WTC11 (cell line): ENCODE data around the gene CEBPG. TPM values are rescaled to one million over a fixed set of nuclear protein-coding genes. Genes with fewer than 3 reads are reported as not detected.
A peak's percentile ranks its signal among the peaks of the same experiment; 100 is the strongest.

Experiments used
- ATAC-seq: fragments of 200-7000 bp; cut with Tn5 transposase; 2 replicates; pipeline ENCODE4 v1.10.0; 2021; ENCODE audit warnings: mild to moderate bottlenecking, moderate library complexity
- CTCF ChIA-PET: fragments of 300-600 bp; sonication (Branson Sonifier 250); formaldehyde crosslinking; loops from one replicate; lab custom pipeline; 2021; ENCODE audit warnings: antibody characterized with exemption; lab: Charles Lee
- POLR2A ChIA-PET: fragments of 350-600 bp; sonication (Branson Sonifier 250); formaldehyde crosslinking; loops from one replicate; lab custom pipeline; 2021; ENCODE audit warnings: antibody characterized with exemption; lab: Charles Lee
- DNase-seq: peaks from one replicate; pipeline ENCODE4 v3.0.0; 2021; ENCODE audit warnings: low spot score
- H3K27ac Mint-ChIP-seq: 2 replicates; pipeline ENCODE4 v1.8.0; 2021; ENCODE audit warnings: mixed read lengths
- H3K27me3 Mint-ChIP-seq: 2 replicates; pipeline ENCODE4 v1.8.0; 2021; ENCODE audit warnings: low read depth, mild to moderate bottlenecking, moderate library complexity, mixed read lengths
- H3K36me3 Mint-ChIP-seq: 2 replicates; pipeline ENCODE4 v1.8.0; 2021; ENCODE audit warnings: mixed read lengths
- H3K4me1 Mint-ChIP-seq: 2 replicates; pipeline ENCODE4 v1.8.0; 2022; ENCODE audit warnings: mixed read lengths
- H3K4me3 Mint-ChIP-seq: 2 replicates; pipeline ENCODE4 v1.8.0; 2021; ENCODE audit warnings: mild to moderate bottlenecking, moderate library complexity, mixed read lengths
- H3K9me3 Mint-ChIP-seq: 2 replicates; pipeline ENCODE4 v1.8.0; 2021; ENCODE audit warnings: mixed read lengths
- AR ChIP-seq: fragments of 250-450 bp; sonication (Bioruptor Pico); IDR thresholded peaks from 2 replicates; pipeline ENCODE4 v1.9.0; 2021; ENCODE audit warnings: mild to moderate bottlenecking
- NR2C2 ChIP-seq: sonication (generic); formaldehyde crosslinking; IDR thresholded peaks from 2 replicates; pipeline ENCODE4 v1.8.0; 2022; ENCODE audit warnings: mild to moderate bottlenecking, missing genetic modification reagents
- STAT6 ChIP-seq: sonication (generic); formaldehyde crosslinking; conservative IDR thresholded peaks from 2 replicates; pipeline ENCODE4 v1.8.1; 2023; ENCODE audit warnings: mild to moderate bottlenecking, low read depth, missing genetic modification reagents, moderate library complexity
- ZNF121 ChIP-seq: sonication (generic); formaldehyde crosslinking; IDR thresholded peaks from 2 replicates; pipeline ENCODE4 v1.8.0; 2023; ENCODE audit warnings: missing genetic modification reagents
- ZNF232 ChIP-seq: sonication (generic); formaldehyde crosslinking; IDR thresholded peaks from 2 replicates; pipeline ENCODE4 v1.8.0; 2022; ENCODE audit warnings: mild to moderate bottlenecking, missing genetic modification reagents
- ZNF423 ChIP-seq: fragments of 250-450 bp; sonication (Bioruptor Pico); IDR thresholded peaks from 2 replicates; pipeline ENCODE4 v2.1.2; 2022; ENCODE audit warnings: mild to moderate bottlenecking, moderate library complexity
- ZNF532 ChIP-seq: fragments of 250-450 bp; sonication (Bioruptor Pico); IDR thresholded peaks from 2 replicates; pipeline ENCODE4 v1.9.0; 2021; ENCODE audit warnings: mild to moderate bottlenecking, borderline replicate concordance
- total RNA-seq: library from RNA; stranded (reverse); gene quantifications from 3 replicates; pipeline ENCODE4 v1.2.3, GENCODE V29; 2021
- TF ChIP-seq, protein P1 (sequence below): sonication (generic); formaldehyde crosslinking; IDR thresholded peaks from 2 replicates; pipeline ENCODE4 v1.8.0; 2023; ENCODE audit warnings: mild to moderate bottlenecking, missing genetic modification reagents

CEBPG gene
- total RNA-seq, 1 experiment from 2014 or later = 33.1 TPM

GRCh38 chr19:33394723-33395560 is 21.4 kb downstream of the CEBPG start (continued):
- TF ChIP-seq STAT6 (CRISPR knock-in tag) (no peak), NR2C2 (CRISPR knock-in tag) (no peak)

DNA sequence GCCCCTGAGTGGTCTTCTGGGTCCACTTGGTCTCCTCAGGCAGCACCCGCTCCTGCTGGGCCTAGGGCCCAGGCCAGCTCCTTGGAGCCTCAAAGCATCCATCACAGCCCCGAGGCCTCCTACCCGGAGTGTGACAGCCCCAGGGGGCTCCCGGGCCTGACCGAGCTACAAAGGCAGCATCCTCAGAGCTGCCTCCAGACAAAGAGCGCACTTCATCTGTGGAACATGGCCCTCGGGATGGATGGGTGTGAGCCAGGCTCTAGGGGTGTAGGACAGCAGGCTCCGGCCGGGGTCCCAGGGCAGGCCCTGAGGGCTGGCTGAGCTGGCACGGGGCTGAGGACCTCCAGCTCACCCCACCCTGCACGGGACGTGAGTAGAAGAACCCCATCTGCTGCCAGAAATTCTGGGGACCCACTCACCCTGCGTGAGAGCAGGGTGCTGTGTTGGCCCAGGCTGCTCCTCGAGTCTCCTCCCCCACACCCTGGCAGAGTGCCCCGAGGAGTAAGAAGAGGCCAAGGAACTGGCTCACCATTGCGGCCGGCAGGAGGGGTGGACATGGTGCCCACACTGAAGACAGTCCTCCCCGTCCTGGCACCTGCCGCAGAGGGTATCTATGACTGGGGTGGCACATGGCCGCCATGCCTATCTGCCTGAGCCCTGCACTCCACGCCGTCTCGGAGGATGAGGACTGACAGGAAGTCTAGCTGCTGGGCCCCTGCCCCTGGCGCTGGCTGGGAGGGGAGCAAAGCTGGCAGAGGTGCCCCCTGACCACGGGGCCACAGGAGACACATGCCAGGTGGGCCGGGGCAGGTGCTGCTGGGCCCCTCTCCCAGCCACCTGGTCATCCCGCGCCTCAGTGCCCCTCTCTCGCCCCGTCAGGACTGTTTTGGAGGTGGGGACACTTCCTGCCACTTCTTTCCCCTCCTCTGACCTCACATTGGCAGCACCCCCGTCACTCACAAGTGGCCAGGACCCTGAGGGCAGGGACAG is 22.3 kb downstream of the CEBPG start:
- H3K4me3 Mint-ChIP-seq = no peak overlapping the region
- CTCF ChIA-PET = interaction anchor here (0.9 to 6.2 kb wide), 12 partner anchors 11 to 382 kb away, joined by 3 to 46 read pairs (median 6); no protein-coding TSS in a partner anchor
- peaks cover 10% of the 10 kb centered on the region for H3K4me1 Mint-ChIP-seq
- no peak for TF ChIP-seq ZNF232
- TF ChIP-seq, all 79 proteins: peak for 0
- ATAC-seq (no peak), DNase-seq (no peak)
- H3K27ac Mint-ChIP-seq = no peak overlapping the region
- no peaks in the 10 kb centered on the region for H3K27me3 Mint-ChIP-seq
- POLR2A ChIA-PET = interaction anchor here (2.1 to 2.7 kb wide), 2 partner anchors 19 to 22 kb away, joined by 6 to 10 read pairs; partner anchors contain the start of gene CEBPG
- H3K9me3 Mint-ChIP-seq = no peaks in the 10 kb centered on the region
- no peaks in the 10 kb centered on the region for H3K36me3 Mint-ChIP-seq

DNA sequence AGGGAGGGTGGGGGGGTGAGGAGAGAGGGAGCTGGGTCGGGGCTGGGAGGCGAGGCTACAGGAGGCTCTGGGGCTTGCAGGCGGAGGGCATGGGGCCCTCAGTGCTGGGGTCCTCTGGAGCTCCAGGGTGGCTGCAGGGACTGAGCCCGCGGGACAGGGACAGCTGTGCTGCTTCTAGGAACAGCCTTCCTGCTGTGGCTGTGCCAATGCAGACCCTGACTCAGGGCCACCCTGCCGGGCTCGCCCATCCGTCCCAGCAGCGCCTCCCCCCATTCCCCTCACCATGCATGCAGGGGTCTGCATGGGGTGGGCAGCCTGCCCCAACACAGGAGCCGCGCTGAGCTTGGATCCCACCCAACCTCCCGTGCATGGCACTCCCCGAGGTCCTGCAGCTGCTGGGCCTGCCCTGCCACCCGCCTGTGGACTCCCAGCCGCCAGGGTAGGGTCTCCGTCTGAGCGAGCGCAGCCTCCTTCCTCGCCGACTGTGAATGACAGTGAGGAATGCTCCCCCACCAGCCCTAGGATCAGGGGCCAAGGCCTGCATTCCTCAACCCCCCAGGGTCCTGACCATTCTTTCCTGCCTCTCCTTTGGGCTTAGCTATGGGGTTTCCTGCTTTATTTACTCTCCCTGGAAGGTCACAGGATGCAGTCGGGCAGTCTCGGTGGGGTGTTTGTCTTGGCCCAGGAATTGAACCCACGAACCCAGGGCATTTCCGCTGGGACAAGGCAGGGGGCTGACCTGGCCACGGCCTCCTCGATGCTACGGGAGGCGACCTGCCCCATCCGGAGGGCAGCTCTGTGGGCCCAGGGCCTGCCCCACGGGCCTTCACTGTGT is 23.4 kb downstream of the CEBPG start:
- H3K4me1 Mint-ChIP-seq = peaks cover 10% of the 10 kb centered on the region
- no peak overlapping the region for H3K4me3 Mint-ChIP-seq
- ChIA-PET CTCF (interaction anchor here (0.7 to 6.2 kb wide), 25 partner anchors 8 to 381 kb away, joined by 3 to 46 read pairs (median 5); partner anchors contain the start of genes CEBPA and CEBPG), POLR2A (interaction anchor here (0.6 to 2.7 kb wide), 5 partner anchors 20 to 170 kb away, joined by 3 to 10 read pairs (median 4); partner anchors contain the start of gene CEBPG)
- no peak overlapping the region; the same call in 1 of the 2 replicates for H3K27ac Mint-ChIP-seq
- ATAC-seq (peak; percentile 46), DNase-seq (peak; percentile 46)
- H3K27me3 Mint-ChIP-seq = no peaks in the 10 kb centered on the region
- no peaks in the 10 kb centered on the region for H3K36me3 Mint-ChIP-seq
- H3K9me3 Mint-ChIP-seq = no peaks in the 10 kb centered on the region
- no peak for TF ChIP-seq ZNF532 (CRISPR knock-in tag)
- TF ChIP-seq, protein P1, sequence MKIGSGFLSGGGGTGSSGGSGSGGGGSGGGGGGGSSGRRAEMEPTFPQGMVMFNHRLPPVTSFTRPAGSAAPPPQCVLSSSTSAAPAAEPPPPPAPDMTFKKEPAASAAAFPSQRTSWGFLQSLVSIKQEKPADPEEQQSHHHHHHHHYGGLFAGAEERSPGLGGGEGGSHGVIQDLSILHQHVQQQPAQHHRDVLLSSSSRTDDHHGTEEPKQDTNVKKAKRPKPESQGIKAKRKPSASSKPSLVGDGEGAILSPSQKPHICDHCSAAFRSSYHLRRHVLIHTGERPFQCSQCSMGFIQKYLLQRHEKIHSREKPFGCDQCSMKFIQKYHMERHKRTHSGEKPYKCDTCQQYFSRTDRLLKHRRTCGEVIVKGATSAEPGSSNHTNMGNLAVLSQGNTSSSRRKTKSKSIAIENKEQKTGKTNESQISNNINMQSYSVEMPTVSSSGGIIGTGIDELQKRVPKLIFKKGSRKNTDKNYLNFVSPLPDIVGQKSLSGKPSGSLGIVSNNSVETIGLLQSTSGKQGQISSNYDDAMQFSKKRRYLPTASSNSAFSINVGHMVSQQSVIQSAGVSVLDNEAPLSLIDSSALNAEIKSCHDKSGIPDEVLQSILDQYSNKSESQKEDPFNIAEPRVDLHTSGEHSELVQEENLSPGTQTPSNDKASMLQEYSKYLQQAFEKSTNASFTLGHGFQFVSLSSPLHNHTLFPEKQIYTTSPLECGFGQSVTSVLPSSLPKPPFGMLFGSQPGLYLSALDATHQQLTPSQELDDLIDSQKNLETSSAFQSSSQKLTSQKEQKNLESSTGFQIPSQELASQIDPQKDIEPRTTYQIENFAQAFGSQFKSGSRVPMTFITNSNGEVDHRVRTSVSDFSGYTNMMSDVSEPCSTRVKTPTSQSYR = no peak
- no peak for TF ChIP-seq STAT6 (CRISPR knock-in tag)
- no peak for TF ChIP-seq AR (CRISPR knock-in tag)
- peak; percentile 89 for TF ChIP-seq ZNF423
- TF ChIP-seq ZNF121 (CRISPR knock-in tag) = no peak
